GM21528 (cell line): ENCODE measurements around the gene CRYGB.

ENCODE experiments used
- ATAC-seq: cut with Tn5 transposase; IDR thresholded peaks from one replicate; pipeline ENCODE4 v1.9.1; 2021; ENCODE audit warnings: mild to moderate bottlenecking, moderate library complexity; ENCODE audit not compliant: unreplicated experiment, low FRiP score

The CRYGB gene, protein sequence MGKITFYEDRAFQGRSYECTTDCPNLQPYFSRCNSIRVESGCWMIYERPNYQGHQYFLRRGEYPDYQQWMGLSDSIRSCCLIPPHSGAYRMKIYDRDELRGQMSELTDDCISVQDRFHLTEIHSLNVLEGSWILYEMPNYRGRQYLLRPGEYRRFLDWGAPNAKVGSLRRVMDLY

DNA sequence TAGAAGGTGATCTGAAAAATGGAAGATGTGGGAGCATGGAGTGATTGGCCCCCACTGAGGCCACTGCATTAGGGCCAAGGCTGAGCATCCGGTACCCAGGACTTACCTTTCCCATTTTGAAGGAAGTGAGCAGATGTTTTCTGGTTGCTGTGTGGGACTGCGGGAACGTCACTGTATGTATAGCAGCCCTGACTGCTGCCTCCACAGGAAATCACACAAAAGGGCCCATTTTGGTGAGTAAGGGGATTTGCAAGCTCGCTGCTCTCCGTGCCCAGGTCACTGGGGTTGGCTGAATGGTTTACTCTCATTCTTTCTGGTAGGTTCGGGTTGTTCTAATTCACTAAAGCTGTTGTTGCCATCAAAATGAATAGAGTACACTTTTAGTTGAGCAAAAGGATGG, at the start of gene CRYGB:
TSS of gene CRYGB (minus strand) at position 153 of the 400 bp plus-strand sequence. CDS start at position 115, 38 bp downstream.
- ATAC-seq: no peak

DNA sequence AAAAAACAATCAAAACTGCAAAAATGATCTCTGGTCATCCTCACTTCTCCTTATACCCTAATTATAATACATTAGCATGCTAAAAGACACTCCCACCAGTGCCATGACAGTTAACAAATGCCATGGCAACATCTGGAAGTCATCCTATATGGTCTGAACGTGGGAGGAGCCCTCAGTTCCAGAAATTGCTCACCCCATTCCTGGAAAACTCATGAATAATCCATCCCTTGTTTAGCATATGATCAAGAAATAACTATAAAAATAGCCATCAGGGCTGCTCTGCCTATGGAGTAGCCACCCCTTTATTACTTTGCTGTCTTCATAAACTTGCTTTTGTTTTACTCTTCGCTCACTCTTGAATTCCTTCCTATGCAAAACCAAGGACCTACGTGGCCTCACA, 49.6 kb upstream of the CRYGB start:
- ATAC-seq: no peak

DNA sequence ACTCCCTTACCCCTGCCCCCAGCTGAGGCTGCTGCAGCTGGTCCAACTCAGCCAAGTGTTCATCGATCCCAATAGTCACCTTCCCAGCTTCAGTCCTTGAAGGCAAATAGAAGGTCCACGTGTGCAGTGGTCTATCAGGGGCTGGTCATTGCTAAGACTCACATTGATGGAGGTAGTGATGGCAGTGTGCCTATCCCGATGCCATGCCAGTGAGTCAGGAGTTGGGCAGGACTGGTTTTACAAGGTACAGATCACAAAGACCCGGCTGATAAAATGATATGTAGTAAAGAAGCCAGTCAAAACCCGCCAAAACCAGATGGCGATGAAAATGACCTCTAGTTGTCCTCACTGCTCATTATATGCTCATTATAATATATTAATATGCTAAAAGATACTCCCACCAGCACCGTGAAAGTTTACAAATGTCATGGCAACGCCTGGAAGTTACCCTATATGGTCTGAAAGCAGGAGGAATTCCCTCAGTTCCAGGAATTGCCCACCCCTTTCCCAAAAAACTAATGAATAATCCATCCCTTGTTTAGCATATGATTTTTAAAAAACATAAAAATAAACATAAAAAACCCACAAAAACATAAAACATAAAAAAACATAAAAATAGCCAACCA, 46.8 kb upstream of the CRYGB start:
- ATAC-seq: no peak

- ATAC-seq: no peak
These were observed 44.0 kb upstream of the CRYGB start, which contains the start of gene C2orf80 for GRCh38 chr2:208189810-208190503. Gene C2orf80 (minus strand): TSS chr2:208190030. CDS start chr2:208186986, 3,044 bp downstream.

GRCh38 chr2:208189069-208189809, 43.3 kb upstream of the CRYGB start:
- ATAC-seq: no peak

GRCh38 chr2:208186893-208187292, 40.9 kb upstream of the CRYGB start:
- ATAC-seq: no peak

GRCh38 chr2:208186465-208186864, 40.5 kb upstream of the CRYGB start:
- no peak for ATAC-seq

DNA sequence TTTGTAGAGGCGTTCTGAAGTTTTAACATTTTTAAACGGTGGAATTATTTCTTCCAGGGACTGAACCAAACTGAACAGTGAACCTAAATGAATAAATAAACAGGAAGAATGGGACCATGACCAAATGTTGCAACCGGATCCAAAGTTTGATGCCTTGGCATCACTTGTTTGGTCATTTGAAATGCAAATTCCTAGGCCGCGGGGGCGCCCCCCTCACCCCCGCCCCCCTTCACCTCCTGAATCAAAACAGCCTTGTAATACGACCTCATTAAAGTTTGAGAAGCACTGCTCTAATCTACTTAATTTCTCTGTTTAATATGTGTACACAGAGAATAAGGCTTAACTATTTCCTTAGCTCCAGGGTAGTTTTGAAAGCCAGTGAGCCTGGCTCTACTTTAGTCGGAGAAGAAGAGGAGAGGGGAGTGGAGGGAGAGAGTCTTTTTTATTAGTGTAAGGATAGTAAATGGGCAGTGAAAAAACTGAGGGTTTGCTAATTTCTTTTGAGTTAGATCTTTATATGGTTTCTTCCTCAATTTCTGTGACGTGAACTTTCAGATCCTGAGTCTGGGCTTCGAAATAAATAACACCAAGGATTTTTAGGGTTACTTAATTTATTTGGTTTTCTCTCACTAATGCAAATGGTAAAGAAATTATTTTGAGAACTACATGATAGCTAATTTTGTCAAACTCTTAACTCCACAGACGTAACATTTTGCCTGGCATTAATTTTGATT, 38.2 kb upstream of the CRYGB start:
- no peak for ATAC-seq

DNA sequence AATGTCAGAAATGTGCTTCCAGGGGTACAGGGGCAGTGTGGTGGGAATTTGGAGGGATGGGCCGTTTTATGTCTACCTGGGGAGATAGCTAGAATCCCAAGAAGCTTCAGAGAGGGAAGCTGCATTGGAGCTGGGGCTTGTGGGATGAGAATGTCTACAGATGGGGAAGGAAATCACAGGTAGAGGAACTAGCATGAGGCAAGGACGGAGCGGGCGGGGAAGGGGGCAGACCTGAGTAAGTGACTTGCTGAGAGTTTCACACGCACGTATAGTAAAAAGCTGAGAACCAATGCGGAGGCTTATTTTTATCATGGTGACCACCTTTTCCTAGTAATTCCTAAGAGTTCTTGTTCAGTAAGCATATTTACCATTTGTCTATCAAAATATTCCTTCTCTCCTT, 37.6 kb upstream of the CRYGB start:
- ATAC-seq: no peak

DNA sequence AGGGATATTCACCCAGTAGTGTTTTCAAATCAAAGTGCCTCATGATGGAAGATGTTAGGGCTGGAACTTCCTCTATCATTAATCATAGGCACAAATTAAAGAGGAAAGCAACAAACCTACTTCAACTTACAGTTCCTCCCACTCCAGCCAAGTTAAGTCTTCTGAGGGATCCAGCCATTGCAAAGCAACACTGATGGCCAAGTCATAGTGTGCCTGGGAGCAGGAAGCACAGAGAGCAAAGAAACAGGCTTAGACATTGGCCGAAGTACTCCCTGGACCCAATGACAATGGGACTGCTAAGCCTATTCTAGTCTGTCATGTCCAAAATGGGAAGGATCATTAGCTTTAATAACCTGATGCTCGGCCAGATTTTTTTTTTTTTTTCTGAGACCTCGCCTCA, 36.9 kb upstream of the CRYGB start:
- ATAC-seq: no peak

DNA sequence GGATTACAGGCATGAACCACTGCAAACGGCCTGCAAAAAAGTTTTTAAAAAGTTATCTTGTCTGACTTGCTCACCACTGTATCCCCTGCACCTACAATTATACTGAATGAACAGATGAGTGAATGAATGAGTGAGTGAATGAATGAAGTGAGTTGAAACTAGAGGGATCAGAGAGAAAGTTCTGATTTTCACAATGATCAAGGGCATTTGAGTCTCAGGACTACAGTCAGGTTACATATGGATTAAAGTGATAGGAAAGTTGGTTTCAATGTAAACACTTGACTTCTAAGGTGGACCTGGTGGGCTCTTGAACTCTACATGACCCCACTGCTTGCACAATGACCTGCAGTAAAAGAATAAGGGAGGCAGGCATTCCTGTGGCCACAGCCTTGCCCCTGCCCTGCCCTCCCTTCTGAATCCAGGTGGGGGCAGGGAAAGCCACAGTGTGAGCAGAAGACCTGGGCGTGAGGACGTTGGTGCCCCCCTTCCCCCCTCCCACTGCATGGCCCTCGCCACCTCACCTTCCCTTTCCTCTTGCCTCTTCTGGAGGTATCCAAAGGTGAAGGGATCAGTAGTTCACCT, 33.2 kb upstream of the CRYGB start:
- no peak for ATAC-seq

DNA sequence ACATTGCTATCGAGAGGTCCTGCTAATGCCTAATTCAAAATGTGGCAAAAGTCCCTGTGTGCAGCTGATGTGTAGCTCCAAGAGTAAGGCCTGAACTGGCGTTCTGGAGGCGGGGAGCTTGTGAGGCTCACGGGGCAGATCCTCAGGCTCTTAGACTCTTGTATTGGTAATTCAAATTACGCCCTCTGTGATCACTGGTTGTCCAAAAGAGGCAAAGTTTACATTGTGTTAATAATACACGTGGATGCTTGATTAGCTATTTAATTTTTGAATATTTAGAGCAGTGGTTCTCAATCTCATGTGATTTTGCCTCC, 29.8 kb upstream of the CRYGB start:
- ATAC-seq: no peak

GRCh38 chr2:208175069-208175839, 29.3 kb upstream of the CRYGB start:
- ATAC-seq: peak; percentile 99

DNA sequence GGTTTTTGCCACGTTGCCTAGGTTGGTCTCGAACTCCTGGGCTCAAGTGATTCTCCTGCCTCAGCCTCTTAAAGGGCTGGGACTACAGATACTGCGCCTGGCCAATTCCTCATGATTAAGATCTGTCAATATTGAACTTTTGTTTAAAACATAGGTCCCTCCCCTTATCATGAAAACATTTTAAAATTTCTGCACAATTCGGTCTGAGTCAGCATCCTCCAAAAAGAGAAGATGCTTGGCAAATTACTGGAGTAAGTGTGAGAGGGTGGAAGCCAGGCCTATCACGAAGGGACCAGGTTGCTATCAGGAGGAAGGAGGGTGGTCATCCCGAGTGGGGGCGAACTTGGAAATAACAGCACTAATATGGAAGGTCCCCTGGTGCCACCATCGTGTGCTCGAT, 28.2 kb upstream of the CRYGB start:
- ATAC-seq: no peak

DNA sequence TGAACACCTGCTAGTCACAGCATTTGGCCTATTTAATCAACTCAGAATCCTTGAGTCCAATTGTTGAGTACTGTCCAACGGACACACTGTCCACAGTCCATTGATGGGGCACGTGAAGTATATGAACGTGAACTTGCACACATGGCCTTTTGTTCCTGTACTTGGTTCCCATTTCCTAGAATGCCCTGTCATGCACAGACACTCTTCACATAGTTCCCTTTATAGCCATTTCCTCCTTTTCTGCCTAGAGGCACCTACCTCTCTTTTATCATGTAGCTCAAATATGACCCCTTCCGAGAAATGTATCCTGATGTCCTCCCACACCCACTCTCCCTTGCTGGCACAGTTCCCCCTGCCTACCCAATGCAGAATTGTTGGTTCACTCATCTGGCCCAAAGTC, 26.2 kb upstream of the CRYGB start:
- ATAC-seq: no peak

GRCh38 chr2:208164951-208165755, 19.2 kb upstream of the CRYGB start:
- no peak for ATAC-seq

GRCh38 chr2:208163489-208163888, 17.5 kb upstream of the CRYGB start, which contains the start of gene CRYGA:
Gene CRYGA (minus strand): TSS chr2:208163589. CDS start chr2:208163556, 33 bp downstream.
- ATAC-seq: no peak

DNA sequence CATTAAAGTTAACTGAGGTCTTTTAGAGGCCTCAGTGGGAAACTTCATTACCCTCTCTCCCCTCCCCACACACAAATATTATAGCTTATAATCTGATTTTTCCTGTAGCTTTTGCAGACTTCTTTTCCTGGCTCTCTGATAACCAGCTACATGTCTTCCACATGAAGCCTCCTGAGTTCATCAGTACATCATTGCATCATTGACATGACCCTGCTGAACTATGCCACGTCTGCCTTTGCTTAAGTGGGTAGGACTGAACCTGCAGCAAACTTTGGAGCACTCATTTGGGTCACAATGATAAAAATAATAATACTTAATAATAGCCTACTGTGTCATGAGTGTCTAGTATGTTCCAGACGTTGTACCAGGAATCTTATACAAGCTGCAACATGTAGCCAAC, 10.5 kb upstream of the CRYGB start:
- no peak for ATAC-seq

GRCh38 chr2:208153156-208153555, 7.2 kb upstream of the CRYGB start:
- ATAC-seq: no peak
